SK-N-SH (cell line): ENCODE results near the gene NXPE3. TPM values are rescaled to one million over a fixed set of nuclear protein-coding genes. Genes with fewer than 3 reads are reported as not detected.

ENCODE experiments used
- CTCF ChIA-PET: fragments of 300-600, 350-600 bp; formaldehyde crosslinking; extraction: SDS; loops from one replicate; lab custom pipeline; 2021; lab: Yijun Ruan, JAX
- POLR2A ChIA-PET: fragments of 350-600 bp; sonication (Branson Sonifier 250); formaldehyde crosslinking; extraction: SDS; loops from one replicate; lab custom pipeline; 2020; ENCODE audit warnings: antibody characterized with exemption, inconsistent platforms; lab: Yijun Ruan, JAX
- DNase-seq: peaks from one replicate; pipeline ENCODE4 v3.0.0; 2012
- H2AFZ ChIP-seq: fragments of 200-600 bp; sonication (generic); 2 replicates; pipeline ENCODE4 v1.8.1; 2016; ENCODE audit warnings: antibody characterized with exemption, mild to moderate bottlenecking, low read depth
- H3F3A ChIP-seq: fragments of 200-600 bp; sonication (generic); replicated peaks from 2 replicates; pipeline ENCODE3; 2016; ENCODE audit warnings: antibody characterized with exemption, mild to moderate bottlenecking; ENCODE audit not compliant: insufficient read depth
- H3K27ac ChIP-seq, 2 experiments: fragments of 200-500 bp in 1 of 2; fragments of 200-600 bp in 1 of 2; sonication (Bioruptor generic) in 1 of 2; sonication (generic), shearing (Covaris generic) in 1 of 2; 2 replicates each; pipeline versions ENCODE4 v1.5.1 to v1.6.1; 2014 to 2016; ENCODE audit warnings: low read depth in 2 of 2, inconsistent platforms in 1 of 2, low read length in 1 of 2, mild to moderate bottlenecking in 1 of 2, mixed read lengths in 1 of 2
- H3K27me3 ChIP-seq: fragments of 200-600 bp; sonication (generic), shearing (Covaris generic); 2 replicates; pipeline ENCODE4 v1.6.1; 2016; ENCODE audit warnings: mixed run types; ENCODE audit not compliant: insufficient read depth
- H3K36me3 ChIP-seq, 2 experiments: fragments of 200-500 bp in 1 of 2; fragments of 200-600 bp in 1 of 2; sonication (Bioruptor generic) in 1 of 2; sonication (generic) in 1 of 2; replicated peaks in 1 of 2; 2 replicates each; pipeline versions ENCODE3 to v1.5.1; 2014 to 2016; ENCODE audit warnings: low read length in 1 of 2, mild to moderate bottlenecking in 1 of 2; ENCODE audit not compliant: insufficient read depth in 2 of 2, control insufficient read depth in 1 of 2
- H3K4me1 ChIP-seq, 2 experiments: fragments of 200-500 bp in 1 of 2; fragments of 200-600 bp in 1 of 2; sonication (Bioruptor generic) in 1 of 2; sonication (generic), shearing (Covaris generic) in 1 of 2; 2 replicates each; pipeline versions ENCODE4 v1.5.1 to v1.6.1; 2014 to 2016; ENCODE audit warnings: low read depth in 1 of 2, low read length in 1 of 2, mixed run types in 1 of 2; ENCODE audit not compliant: insufficient read depth in 2 of 2, control insufficient read depth in 1 of 2
- H3K4me2 ChIP-seq: fragments of 200-600 bp; sonication (generic), shearing (Covaris generic); 2 replicates; pipeline ENCODE4 v1.6.1; 2017; ENCODE audit warnings: mixed run types
- H3K4me3 ChIP-seq, 2 experiments: fragments of 200-500 bp in 1 of 2; fragments of 200-600 bp in 1 of 2; sonication (Bioruptor generic) in 1 of 2; sonication (generic), shearing (Covaris generic) in 1 of 2; 2 replicates each; pipeline versions ENCODE4 v1.5.1 to v1.8.1; 2014 to 2016; ENCODE audit warnings: low read depth in 2 of 2, inconsistent platforms in 1 of 2, low read length in 1 of 2, mild to moderate bottlenecking in 1 of 2, mixed read lengths in 1 of 2, moderate library complexity in 1 of 2
- H3K79me2 ChIP-seq: fragments of 200-600 bp; sonication (generic); 2 replicates; pipeline ENCODE4 v1.8.1; 2017; ENCODE audit warnings: mild to moderate bottlenecking; ENCODE audit not compliant: insufficient read depth
- H3K9ac ChIP-seq: fragments of 200-600 bp; sonication (generic); 2 replicates; pipeline ENCODE4 v1.6.1; 2017; ENCODE audit warnings: mixed run types
- H3K9me2 ChIP-seq: fragments of 200-600 bp; sonication (generic); 2 replicates; pipeline ENCODE4 v1.6.1; 2017; ENCODE audit warnings: mixed run types
- H3K9me3 ChIP-seq: fragments of 200-600 bp; sonication (generic); 2 replicates; pipeline ENCODE4 v1.6.1; 2017; ENCODE audit warnings: mixed run types, mild to moderate bottlenecking, moderate library complexity
- H4K20me1 ChIP-seq: fragments of 200-600 bp; sonication (generic); 2 replicates; pipeline ENCODE4 v1.6.1; 2017; ENCODE audit warnings: mild to moderate bottlenecking, mixed run types; ENCODE audit not compliant: insufficient read depth
- FOSL2 ChIP-seq: IDR thresholded peaks from 2 replicates; pipeline ENCODE4 v1.4.0; 2012; ENCODE audit warnings: low read depth, mild to moderate bottlenecking, moderate library complexity, borderline replicate concordance
- FOXJ3 ChIP-seq: sonication (generic); formaldehyde crosslinking; IDR thresholded peaks from 2 replicates; pipeline ENCODE4 v1.5.1; 2020; ENCODE audit warnings: mild to moderate bottlenecking, missing genetic modification reagents
- FOXM1 ChIP-seq: IDR thresholded peaks from 2 replicates; pipeline ENCODE4 v1.4.0; 2012; ENCODE audit warnings: low read depth, mild to moderate bottlenecking
- GATA2 ChIP-seq: sonication (generic); formaldehyde crosslinking; IDR thresholded peaks from 2 replicates; pipeline ENCODE4 v1.5.0; 2020; ENCODE audit warnings: mild to moderate bottlenecking, missing genetic modification reagents
- MXI1 ChIP-seq: IDR thresholded peaks from 2 replicates; pipeline ENCODE4 v1.6.1; 2012; ENCODE audit warnings: mild to moderate bottlenecking, low read depth, low read length, improper control_type of control experiment
- NFIC ChIP-seq: IDR thresholded peaks from 2 replicates; pipeline ENCODE4 v1.4.0; 2012; ENCODE audit warnings: borderline replicate concordance
- POLR2AphosphoS5 ChIP-seq: IDR thresholded peaks from 2 replicates; pipeline ENCODE4 v1.6.1; 2012; ENCODE audit warnings: low read depth, low read length
- SIN3A ChIP-seq: IDR thresholded peaks from 2 replicates; pipeline ENCODE4 v1.6.1; 2012; ENCODE audit warnings: low read depth, mild to moderate bottlenecking, low read length, moderate library complexity, borderline replicate concordance
- SMC3 ChIP-seq: IDR thresholded peaks from 2 replicates; pipeline ENCODE4 v1.6.1; 2012; ENCODE audit warnings: low read depth, low read length, improper control_type of control experiment
- TAF1 ChIP-seq: IDR thresholded peaks from 2 replicates; pipeline ENCODE4 v1.6.1; 2012; ENCODE audit warnings: low read depth, mild to moderate bottlenecking, low read length, moderate library complexity, borderline replicate concordance
- YY1 ChIP-seq: IDR thresholded peaks from 2 replicates; pipeline ENCODE4 v1.4.0; 2012; ENCODE audit warnings: low read depth, mild to moderate bottlenecking
- WGBS: methylation state at CpG from one replicate; pipeline ENCODE4 v1.1.6; 2017; ENCODE audit warnings: low lambda C conversion rate; 5-methylcytosine and 5-hydroxymethylcytosine counted together
- polyA plus RNA-seq, 3 experiments: library from polyadenylated mRNA; depleted of rRNA; stranded (reverse); fragments of >200 nt; gene quantifications; 2 replicates each; pipeline ENCODE4 v1.2.3, GENCODE V29; 2012
- TF ChIP-seq, protein P1 (sequence below): IDR thresholded peaks from 2 replicates; pipeline ENCODE4 v1.6.1; 2012; ENCODE audit warnings: mild to moderate bottlenecking, low read depth, low read length, moderate library complexity
- TF ChIP-seq, protein P2 (sequence below): IDR thresholded peaks from 2 replicates; pipeline ENCODE4 v1.4.0; 2012; ENCODE audit warnings: low read depth, borderline replicate concordance
- TF ChIP-seq, protein P3 (sequence below): fragments of 150-350 bp; IDR thresholded peaks from 2 replicates; pipeline ENCODE4 v1.6.1; 2016; ENCODE audit warnings: mild to moderate bottlenecking, low read depth, low read length
- TF ChIP-seq, protein P4 (sequence below): fragments of 200-600 bp; sonication (generic); IDR thresholded peaks from 2 replicates; pipeline ENCODE4 v1.6.1; 2017; ENCODE audit warnings: antibody characterized with exemption, mild to moderate bottlenecking, moderate library complexity

NXPE3 gene
- polyA plus RNA-seq, 1 of the 3 experiments (the other 2 are of a cell fraction), result 21.3 TPM

DNA sequence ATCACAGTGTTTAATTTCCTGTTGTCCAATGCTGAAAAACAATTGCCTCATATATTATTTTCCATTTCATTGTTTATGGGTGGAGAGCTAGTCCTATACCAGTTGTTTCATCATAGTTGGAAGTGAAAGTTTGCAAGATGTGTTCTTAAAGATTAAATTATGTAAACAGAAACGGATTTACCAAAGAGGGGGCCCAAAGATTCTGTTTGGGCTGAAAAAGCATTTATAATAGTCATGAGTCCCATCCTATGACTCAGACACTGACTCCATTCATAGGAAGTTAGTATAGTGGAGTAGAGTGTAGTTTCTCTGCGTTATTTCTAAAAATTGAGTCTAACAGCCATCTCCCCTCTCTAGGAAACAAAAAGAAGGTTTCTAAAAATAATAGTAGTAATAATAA lies 94.6 kb downstream of the NXPE3 start (continued):
- TF ChIP-seq TAF1 (no peak), YY1 (no peak), MXI1 (no peak), FOXJ3 (CRISPR knock-in tag) (no peak)
- TF ChIP-seq, protein P1, sequence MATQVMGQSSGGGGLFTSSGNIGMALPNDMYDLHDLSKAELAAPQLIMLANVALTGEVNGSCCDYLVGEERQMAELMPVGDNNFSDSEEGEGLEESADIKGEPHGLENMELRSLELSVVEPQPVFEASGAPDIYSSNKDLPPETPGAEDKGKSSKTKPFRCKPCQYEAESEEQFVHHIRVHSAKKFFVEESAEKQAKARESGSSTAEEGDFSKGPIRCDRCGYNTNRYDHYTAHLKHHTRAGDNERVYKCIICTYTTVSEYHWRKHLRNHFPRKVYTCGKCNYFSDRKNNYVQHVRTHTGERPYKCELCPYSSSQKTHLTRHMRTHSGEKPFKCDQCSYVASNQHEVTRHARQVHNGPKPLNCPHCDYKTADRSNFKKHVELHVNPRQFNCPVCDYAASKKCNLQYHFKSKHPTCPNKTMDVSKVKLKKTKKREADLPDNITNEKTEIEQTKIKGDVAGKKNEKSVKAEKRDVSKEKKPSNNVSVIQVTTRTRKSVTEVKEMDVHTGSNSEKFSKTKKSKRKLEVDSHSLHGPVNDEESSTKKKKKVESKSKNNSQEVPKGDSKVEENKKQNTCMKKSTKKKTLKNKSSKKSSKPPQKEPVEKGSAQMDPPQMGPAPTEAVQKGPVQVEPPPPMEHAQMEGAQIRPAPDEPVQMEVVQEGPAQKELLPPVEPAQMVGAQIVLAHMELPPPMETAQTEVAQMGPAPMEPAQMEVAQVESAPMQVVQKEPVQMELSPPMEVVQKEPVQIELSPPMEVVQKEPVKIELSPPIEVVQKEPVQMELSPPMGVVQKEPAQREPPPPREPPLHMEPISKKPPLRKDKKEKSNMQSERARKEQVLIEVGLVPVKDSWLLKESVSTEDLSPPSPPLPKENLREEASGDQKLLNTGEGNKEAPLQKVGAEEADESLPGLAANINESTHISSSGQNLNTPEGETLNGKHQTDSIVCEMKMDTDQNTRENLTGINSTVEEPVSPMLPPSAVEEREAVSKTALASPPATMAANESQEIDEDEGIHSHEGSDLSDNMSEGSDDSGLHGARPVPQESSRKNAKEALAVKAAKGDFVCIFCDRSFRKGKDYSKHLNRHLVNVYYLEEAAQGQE, result no peak

DNA sequence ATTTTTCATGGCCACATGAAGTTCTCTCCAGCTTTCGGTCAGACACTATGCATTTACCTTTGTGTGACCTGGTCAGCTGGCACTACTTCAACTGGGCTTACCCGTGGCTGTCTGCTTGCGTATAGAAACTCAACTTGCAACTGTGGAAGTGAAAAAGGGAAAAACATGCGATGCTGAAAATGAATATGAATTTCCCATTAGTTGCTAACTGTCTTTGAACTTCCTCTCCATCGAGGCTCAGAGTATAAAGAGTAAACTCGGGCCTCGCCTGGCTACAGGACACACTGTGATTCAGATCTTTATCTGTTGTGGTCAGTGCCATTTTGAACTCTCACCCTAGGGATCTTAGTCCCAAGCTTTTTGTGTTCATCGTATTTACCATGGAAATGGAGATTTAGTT lies 97.1 kb downstream of the NXPE3 start:
- Histone ChIP-seq H3K9ac (no peak overlapping the region), H3F3A (peaks cover 4% of the 10 kb centered on the region), H3K4me2 (no peak overlapping the region), H3K4me3 (no peak overlapping the region), H3K27me3 (no peaks in the 10 kb centered on the region), H3K79me2 (no peaks in the 10 kb centered on the region), H4K20me1 (no peaks in the 10 kb centered on the region), H2AFZ (no peak overlapping the region), H3K27ac (no peak overlapping the region), H3K36me3 (no peaks in the 10 kb centered on the region), H3K9me3 (no peaks in the 10 kb centered on the region), H3K4me1 (no peaks in the 10 kb centered on the region), H3K9me2 (no peaks in the 10 kb centered on the region)
- TF ChIP-seq FOXJ3 (CRISPR knock-in tag) (no peak), FOXM1 (no peak), NFIC (no peak), SMC3 (no peak), TAF1 (no peak), FOSL2 (no peak), POLR2AphosphoS5 (no peak), GATA2 (CRISPR knock-in tag) (no peak), SIN3A (no peak)
- TF ChIP-seq, protein P2, sequence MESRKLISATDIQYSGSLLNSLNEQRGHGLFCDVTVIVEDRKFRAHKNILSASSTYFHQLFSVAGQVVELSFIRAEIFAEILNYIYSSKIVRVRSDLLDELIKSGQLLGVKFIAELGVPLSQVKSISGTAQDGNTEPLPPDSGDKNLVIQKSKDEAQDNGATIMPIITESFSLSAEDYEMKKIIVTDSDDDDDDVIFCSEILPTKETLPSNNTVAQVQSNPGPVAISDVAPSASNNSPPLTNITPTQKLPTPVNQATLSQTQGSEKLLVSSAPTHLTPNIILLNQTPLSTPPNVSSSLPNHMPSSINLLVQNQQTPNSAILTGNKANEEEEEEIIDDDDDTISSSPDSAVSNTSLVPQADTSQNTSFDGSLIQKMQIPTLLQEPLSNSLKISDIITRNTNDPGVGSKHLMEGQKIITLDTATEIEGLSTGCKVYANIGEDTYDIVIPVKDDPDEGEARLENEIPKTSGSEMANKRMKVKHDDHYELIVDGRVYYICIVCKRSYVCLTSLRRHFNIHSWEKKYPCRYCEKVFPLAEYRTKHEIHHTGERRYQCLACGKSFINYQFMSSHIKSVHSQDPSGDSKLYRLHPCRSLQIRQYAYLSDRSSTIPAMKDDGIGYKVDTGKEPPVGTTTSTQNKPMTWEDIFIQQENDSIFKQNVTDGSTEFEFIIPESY, result no peak
- TF ChIP-seq, protein P3, sequence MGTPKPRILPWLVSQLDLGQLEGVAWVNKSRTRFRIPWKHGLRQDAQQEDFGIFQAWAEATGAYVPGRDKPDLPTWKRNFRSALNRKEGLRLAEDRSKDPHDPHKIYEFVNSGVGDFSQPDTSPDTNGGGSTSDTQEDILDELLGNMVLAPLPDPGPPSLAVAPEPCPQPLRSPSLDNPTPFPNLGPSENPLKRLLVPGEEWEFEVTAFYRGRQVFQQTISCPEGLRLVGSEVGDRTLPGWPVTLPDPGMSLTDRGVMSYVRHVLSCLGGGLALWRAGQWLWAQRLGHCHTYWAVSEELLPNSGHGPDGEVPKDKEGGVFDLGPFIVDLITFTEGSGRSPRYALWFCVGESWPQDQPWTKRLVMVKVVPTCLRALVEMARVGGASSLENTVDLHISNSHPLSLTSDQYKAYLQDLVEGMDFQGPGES, result no peak
- TF ChIP-seq, protein P4, sequence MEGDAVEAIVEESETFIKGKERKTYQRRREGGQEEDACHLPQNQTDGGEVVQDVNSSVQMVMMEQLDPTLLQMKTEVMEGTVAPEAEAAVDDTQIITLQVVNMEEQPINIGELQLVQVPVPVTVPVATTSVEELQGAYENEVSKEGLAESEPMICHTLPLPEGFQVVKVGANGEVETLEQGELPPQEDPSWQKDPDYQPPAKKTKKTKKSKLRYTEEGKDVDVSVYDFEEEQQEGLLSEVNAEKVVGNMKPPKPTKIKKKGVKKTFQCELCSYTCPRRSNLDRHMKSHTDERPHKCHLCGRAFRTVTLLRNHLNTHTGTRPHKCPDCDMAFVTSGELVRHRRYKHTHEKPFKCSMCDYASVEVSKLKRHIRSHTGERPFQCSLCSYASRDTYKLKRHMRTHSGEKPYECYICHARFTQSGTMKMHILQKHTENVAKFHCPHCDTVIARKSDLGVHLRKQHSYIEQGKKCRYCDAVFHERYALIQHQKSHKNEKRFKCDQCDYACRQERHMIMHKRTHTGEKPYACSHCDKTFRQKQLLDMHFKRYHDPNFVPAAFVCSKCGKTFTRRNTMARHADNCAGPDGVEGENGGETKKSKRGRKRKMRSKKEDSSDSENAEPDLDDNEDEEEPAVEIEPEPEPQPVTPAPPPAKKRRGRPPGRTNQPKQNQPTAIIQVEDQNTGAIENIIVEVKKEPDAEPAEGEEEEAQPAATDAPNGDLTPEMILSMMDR, result no peak
- TF ChIP-seq, protein P1, result no peak
- ChIA-PET CTCF (no interaction called here), POLR2A (no interaction called here)
- 82% methylated on average over 8 of the region's 8 CpGs for WGBS
- no peak for DNase-seq
